DND-41 (cell line): ENCODE results near the gene DEPDC4.
"Not testable (repeated sequence)": the region's sequence is repeated elsewhere in the genome, so short reads cannot be mapped to it uniquely, and the experiment has no call there.

Experiments used
- ATAC-seq: fragments of 200-7000 bp; cut with Tn5 transposase; 3 replicates; pipeline ENCODE4 v1.9.1; 2021; ENCODE audit warnings: low read depth; ENCODE audit not compliant: insufficient read depth
- DNase-seq: peaks from one replicate; pipeline ENCODE4 v3.0.0-alpha.2; 2020
- H2AFZ ChIP-seq: 2 replicates; pipeline ENCODE4 v1.6.0; 2012; ENCODE audit warnings: low read depth, low read length
- H3K27ac ChIP-seq: 2 replicates; pipeline ENCODE4 v1.5.1; 2012; ENCODE audit warnings: low read length, inconsistent platforms
- H3K27me3 ChIP-seq: fragments of 200-600 bp; sonication (generic); 2 replicates; pipeline ENCODE4 v1.6.0; 2012; ENCODE audit warnings: low read length, mild to moderate bottlenecking, inconsistent platforms; ENCODE audit not compliant: insufficient read depth, poor library complexity
- H3K36me3 ChIP-seq: 2 replicates; pipeline ENCODE4 v1.5.1; 2012; ENCODE audit warnings: low read length, inconsistent platforms; ENCODE audit not compliant: insufficient read depth
- H3K4me1 ChIP-seq: 2 replicates; pipeline ENCODE4 v1.5.1; 2012; ENCODE audit warnings: mild to moderate bottlenecking, low read length; ENCODE audit not compliant: insufficient read depth
- H3K4me2 ChIP-seq: 2 replicates; pipeline ENCODE4 v1.6.0; 2012; ENCODE audit warnings: mild to moderate bottlenecking, moderate library complexity, low read length, inconsistent platforms; ENCODE audit not compliant: insufficient read depth
- H3K4me3 ChIP-seq, 2 experiments: fragments of 200-600 bp in 1 of 2; shearing (Covaris generic) in 1 of 2; 2 replicates each; pipeline ENCODE4 v1.5.1; 2012 to 2016; ENCODE audit warnings: inconsistent platforms in 2 of 2, low read length in 2 of 2, mild to moderate bottlenecking in 2 of 2, low read depth in 1 of 2, moderate library complexity in 1 of 2
- H3K79me2 ChIP-seq: 2 replicates; pipeline ENCODE4 v1.6.0; 2012; ENCODE audit warnings: low read length, inconsistent platforms; ENCODE audit not compliant: insufficient read depth
- H3K9ac ChIP-seq: 2 replicates; pipeline ENCODE4 v1.6.0; 2012; ENCODE audit warnings: low read depth, mild to moderate bottlenecking, inconsistent platforms, low read length, moderate library complexity
- H3K9me3 ChIP-seq: 2 replicates; pipeline ENCODE4 v1.5.1; 2012; ENCODE audit warnings: low read length, moderate library complexity, mild to moderate bottlenecking, inconsistent platforms; ENCODE audit not compliant: insufficient read depth, severe bottlenecking
- H4K20me1 ChIP-seq: 2 replicates; pipeline ENCODE4 v1.6.0; 2012; ENCODE audit warnings: low read length; ENCODE audit not compliant: insufficient read depth
- EZH2 ChIP-seq: IDR thresholded peaks from 3 replicates; pipeline ENCODE4 v1.6.1; 2012; ENCODE audit warnings: borderline replicate concordance, low read depth, mild to moderate bottlenecking, moderate library complexity, low read length, inconsistent platforms; ENCODE audit not compliant: severe bottlenecking
- TF ChIP-seq, protein P1 (sequence below): IDR thresholded peaks from 2 replicates; pipeline ENCODE4 v1.5.1; 2012; ENCODE audit warnings: borderline replicate concordance, low read length, moderate library complexity, mild to moderate bottlenecking; ENCODE audit not compliant: poor library complexity, severe bottlenecking; ENCODE audit errors: extremely low read depth

The DEPDC4 gene

DNA sequence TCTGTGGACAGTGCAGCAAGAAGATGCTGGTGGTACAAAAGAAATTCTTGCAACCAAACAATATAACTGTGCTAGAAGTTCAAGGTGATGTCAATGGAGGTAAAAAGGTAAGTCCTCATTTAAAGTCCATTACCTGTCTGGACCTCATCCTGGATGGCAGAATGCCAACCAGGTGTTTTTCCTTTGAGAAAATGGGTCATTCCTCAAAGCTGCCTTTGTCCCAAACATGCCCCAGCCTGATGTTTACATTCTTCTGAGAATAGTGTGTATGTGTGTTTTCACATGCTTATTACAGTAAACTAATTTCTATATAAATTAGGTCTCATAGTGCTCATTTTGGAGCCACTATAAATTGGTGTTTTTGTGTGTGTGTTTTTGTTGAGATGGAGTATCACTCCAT lies 41.4 kb downstream of the DEPDC4 start:
- no peak for ATAC-seq
- Histone ChIP-seq H3K9ac (no peak overlapping the region), H3K9me3 (no peaks in the 10 kb centered on the region), H3K79me2 (no peaks in the 10 kb centered on the region), H3K4me3 (no peak overlapping the region), H3K27ac (no peak overlapping the region), H2AFZ (no peak overlapping the region), H3K27me3 (no peaks in the 10 kb centered on the region), H4K20me1 (no peaks in the 10 kb centered on the region), H3K4me2 (no peak overlapping the region), H3K36me3 (peaks cover 42% of the 10 kb centered on the region; the same call in 1 of the 2 replicates), H3K4me1 (no peaks in the 10 kb centered on the region)
- no peak for TF ChIP-seq EZH2
- TF ChIP-seq, protein P1, sequence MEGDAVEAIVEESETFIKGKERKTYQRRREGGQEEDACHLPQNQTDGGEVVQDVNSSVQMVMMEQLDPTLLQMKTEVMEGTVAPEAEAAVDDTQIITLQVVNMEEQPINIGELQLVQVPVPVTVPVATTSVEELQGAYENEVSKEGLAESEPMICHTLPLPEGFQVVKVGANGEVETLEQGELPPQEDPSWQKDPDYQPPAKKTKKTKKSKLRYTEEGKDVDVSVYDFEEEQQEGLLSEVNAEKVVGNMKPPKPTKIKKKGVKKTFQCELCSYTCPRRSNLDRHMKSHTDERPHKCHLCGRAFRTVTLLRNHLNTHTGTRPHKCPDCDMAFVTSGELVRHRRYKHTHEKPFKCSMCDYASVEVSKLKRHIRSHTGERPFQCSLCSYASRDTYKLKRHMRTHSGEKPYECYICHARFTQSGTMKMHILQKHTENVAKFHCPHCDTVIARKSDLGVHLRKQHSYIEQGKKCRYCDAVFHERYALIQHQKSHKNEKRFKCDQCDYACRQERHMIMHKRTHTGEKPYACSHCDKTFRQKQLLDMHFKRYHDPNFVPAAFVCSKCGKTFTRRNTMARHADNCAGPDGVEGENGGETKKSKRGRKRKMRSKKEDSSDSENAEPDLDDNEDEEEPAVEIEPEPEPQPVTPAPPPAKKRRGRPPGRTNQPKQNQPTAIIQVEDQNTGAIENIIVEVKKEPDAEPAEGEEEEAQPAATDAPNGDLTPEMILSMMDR: no peak
- no peak for DNase-seq

DNA sequence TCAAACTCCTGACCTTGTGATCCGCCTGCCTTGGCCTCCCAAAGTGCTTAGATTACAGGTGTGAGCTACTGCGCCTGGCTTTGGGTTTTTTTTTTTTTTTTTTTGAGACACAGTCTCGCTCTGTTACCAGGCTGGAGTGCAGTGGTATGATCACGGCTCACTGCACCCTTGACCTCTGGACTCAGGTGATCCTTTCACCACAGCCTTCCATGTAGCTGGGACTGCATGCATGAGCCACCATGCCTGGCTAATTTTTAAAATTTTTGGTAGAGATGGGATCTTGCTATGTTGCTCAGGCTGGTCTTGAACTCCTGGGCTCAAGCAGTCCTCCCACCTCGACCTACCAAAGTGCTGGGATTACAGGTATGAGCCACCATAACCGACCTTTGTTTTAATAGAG lies 44.7 kb downstream of the DEPDC4 start:
- ATAC-seq, H3K9ac ChIP-seq, H3K27me3 ChIP-seq, DNase-seq, H3K4me3 ChIP-seq, H3K4me2 ChIP-seq, H3K4me1 ChIP-seq, H3K9me3 ChIP-seq, H2AFZ ChIP-seq, H4K20me1 ChIP-seq, H3K79me2 ChIP-seq, H3K27ac ChIP-seq: not testable (repeated sequence)
- H3K36me3 ChIP-seq: peaks cover 67% of the 10 kb centered on the region; the same call in 1 of the 2 replicates

DNA sequence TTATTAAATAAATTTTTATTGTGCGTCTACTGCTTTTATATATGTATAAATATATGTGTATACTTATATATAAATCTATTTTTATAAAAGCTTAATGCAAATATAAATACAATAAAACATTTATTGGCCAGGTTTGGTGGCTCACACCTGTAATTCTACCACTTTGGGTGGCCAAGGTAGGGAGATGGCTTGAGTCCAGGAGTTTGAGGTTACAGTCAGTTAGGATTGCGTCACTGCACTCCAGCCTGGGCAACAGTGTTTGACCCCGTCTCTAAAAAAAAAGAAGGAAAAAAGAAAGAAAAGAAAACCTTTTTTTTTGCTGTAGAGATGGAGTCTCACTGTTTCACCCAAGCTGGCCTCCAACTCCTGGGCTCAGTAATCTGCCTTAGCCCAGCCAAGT lies 45.4 kb downstream of the DEPDC4 start:
- H3K9ac ChIP-seq: no peak overlapping the region
- no peak overlapping the region for H3K4me3 ChIP-seq
- DNase-seq: no peak
- H3K4me1 ChIP-seq: no peaks in the 10 kb centered on the region
- no peak overlapping the region for H3K4me2 ChIP-seq
- H2AFZ ChIP-seq: no peak overlapping the region
- H3K79me2 ChIP-seq: no peaks in the 10 kb centered on the region
- ATAC-seq: no peak
- no peaks in the 10 kb centered on the region for H3K27me3 ChIP-seq
- TF ChIP-seq, protein P1: no peak
- no peak for TF ChIP-seq EZH2
- H4K20me1 ChIP-seq: no peaks in the 10 kb centered on the region
- peaks cover 67% of the 10 kb centered on the region; the same call in 1 of the 2 replicates for H3K36me3 ChIP-seq
- H3K27ac ChIP-seq: no peak overlapping the region
- H3K9me3 ChIP-seq: no peaks in the 10 kb centered on the region

DNA sequence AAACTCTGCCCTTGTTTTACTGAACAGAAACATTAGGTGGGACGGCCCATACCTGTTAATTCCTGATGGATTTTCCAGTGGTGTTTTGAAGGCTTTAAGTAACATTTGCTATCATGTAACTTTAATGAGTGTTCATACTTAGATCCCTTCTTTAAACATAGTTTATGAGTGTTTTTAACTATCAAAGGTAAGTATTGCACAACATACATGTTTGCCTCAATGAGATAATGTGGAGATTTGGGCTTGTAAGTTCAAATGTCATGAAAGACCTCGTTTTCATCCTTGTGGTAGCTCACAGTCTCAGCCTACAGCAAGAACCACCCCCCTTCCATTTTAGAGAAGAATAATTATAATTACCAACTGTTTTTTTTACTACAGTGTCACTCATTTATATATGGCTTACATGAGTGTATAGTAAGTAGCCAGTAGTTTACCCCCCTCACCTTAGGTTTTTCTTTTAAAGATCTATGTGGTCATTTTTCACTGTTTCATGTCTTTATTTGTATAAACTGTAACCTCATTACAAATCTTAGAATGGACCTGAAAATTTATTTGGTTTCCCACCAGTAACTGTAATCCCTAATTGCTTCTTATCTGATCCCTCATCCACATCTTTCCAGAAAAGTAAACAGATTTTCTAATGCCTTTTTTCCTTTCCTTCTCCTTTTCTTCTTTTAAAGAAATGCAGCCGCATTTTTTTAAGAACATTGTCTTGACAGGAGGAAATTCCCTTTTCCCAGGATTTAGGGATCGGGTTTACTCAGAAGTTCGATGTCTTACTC lies 47.4 kb downstream of the DEPDC4 start:
- no peak overlapping the region for H2AFZ ChIP-seq
- peaks cover 69% of the 10 kb centered on the region for H3K36me3 ChIP-seq
- ATAC-seq (no peak), DNase-seq (no peak)
- H3K27me3 ChIP-seq: no peaks in the 10 kb centered on the region
- no peak overlapping the region for H3K27ac ChIP-seq
- no peak overlapping the region for H3K4me3 ChIP-seq
- H4K20me1 ChIP-seq: no peaks in the 10 kb centered on the region
- no peak for TF ChIP-seq EZH2
- no peak overlapping the region for H3K9ac ChIP-seq
- H3K4me1 ChIP-seq: no peaks in the 10 kb centered on the region
- H3K9me3 ChIP-seq: no peaks in the 10 kb centered on the region
- H3K4me2 ChIP-seq: no peak overlapping the region
- no peaks in the 10 kb centered on the region for H3K79me2 ChIP-seq
